Heart left ventricle (tissue), 13 donors: ENCODE data around the gene PIGM.

ENCODE experiments used
- POLR2A ChIP-seq, 2 donors: fragments of 450-650 bp; IDR thresholded peaks; one replicate each; pipeline ENCODE4 v1.6.1; 2017; ENCODE audit warnings: antibody characterized with exemption in 2 of 2, mild to moderate bottlenecking in 2 of 2, moderate library complexity in 2 of 2
- TF ChIP-seq, protein P1 (sequence below), 12 donors: fragments of 200-600 bp; sonication (generic) in 4 of 12; IDR thresholded peaks; one replicate each; pipeline versions ENCODE4 v1.5.0 to v1.8.0; 2018 to 2022; ENCODE audit warnings: antibody characterized with exemption in 12 of 12, mild to moderate bottlenecking in 5 of 12
- donor health status: ischemic (EF 13 %, LVEDD 7.1; RV severe dilation, severe dysfunction).
- donor health status: DM: no; HTN: yes; CAD: no.
- donor health status: DM: no; HTN: no; CAD: no.
- donor health status: ischemic (EF 25% LVEDD 6.9; RV normal size, moderate dysfunction).
- donor health status: ischemic (EF 25% LVEDD 5.7; RV mildly dilated, moderate dysfunction).
- donor health status: ischemic (EF 35%, LVEDD 5.7; RV mildly dilated, moderate dysfunction).
- donor health status: nonischemic (EF 11% LVEDD 7.7; RV severe dilation, severe dysfunction).
- donor health status: DM: yes; HTN: yes; CAD: no.
- donor health status: PGD.
- donor health status: ischemic (EF 29% LVEDD 5.4; RV normal size, mild dysfunction).
- donor health status: nonischemic (EF 23%, LVEDD 6.1; RV moderate dilation, normal function).

DNA sequence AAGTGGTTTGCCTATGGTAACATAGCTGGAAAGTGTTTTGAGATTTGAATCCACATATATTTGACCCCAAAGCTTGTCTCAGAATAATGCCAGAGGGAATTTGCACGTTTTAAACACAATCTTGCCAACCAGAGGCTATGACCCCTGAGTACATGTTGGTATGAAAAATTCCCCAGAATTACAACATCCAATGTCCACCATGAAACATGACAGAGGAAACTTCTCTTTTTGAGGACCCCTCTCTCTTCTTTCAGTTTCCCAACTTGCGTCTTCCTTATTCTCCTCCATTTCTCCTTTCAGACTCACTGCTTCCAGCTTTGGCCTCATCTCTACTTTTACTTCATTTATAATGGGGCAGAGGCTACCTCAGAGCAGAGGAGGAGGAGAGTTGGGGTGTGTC lies 44.0 kb upstream of the PIGM start:
- TF ChIP-seq, protein P1, sequence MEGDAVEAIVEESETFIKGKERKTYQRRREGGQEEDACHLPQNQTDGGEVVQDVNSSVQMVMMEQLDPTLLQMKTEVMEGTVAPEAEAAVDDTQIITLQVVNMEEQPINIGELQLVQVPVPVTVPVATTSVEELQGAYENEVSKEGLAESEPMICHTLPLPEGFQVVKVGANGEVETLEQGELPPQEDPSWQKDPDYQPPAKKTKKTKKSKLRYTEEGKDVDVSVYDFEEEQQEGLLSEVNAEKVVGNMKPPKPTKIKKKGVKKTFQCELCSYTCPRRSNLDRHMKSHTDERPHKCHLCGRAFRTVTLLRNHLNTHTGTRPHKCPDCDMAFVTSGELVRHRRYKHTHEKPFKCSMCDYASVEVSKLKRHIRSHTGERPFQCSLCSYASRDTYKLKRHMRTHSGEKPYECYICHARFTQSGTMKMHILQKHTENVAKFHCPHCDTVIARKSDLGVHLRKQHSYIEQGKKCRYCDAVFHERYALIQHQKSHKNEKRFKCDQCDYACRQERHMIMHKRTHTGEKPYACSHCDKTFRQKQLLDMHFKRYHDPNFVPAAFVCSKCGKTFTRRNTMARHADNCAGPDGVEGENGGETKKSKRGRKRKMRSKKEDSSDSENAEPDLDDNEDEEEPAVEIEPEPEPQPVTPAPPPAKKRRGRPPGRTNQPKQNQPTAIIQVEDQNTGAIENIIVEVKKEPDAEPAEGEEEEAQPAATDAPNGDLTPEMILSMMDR (IDR thresholded peaks at IDR 0.05) = no peak
- TF ChIP-seq POLR2A (IDR thresholded peaks at IDR 0.05) = no peak
